HG02885 (cell line): ENCODE results near the gene ZNF316.
A peak's percentile ranks its signal among the peaks of the same experiment; 100 is the strongest.
"Not testable (repeated sequence)": the region's sequence is repeated elsewhere in the genome, so short reads cannot be mapped to it uniquely, and the experiment has no call there.

Experiments used
- ATAC-seq: cut with Tn5 transposase; IDR thresholded peaks from one replicate; pipeline ENCODE4 v1.9.1; 2021; ENCODE audit warnings: mild to moderate bottlenecking; ENCODE audit not compliant: unreplicated experiment, poor library complexity

Gene ZNF316

DNA sequence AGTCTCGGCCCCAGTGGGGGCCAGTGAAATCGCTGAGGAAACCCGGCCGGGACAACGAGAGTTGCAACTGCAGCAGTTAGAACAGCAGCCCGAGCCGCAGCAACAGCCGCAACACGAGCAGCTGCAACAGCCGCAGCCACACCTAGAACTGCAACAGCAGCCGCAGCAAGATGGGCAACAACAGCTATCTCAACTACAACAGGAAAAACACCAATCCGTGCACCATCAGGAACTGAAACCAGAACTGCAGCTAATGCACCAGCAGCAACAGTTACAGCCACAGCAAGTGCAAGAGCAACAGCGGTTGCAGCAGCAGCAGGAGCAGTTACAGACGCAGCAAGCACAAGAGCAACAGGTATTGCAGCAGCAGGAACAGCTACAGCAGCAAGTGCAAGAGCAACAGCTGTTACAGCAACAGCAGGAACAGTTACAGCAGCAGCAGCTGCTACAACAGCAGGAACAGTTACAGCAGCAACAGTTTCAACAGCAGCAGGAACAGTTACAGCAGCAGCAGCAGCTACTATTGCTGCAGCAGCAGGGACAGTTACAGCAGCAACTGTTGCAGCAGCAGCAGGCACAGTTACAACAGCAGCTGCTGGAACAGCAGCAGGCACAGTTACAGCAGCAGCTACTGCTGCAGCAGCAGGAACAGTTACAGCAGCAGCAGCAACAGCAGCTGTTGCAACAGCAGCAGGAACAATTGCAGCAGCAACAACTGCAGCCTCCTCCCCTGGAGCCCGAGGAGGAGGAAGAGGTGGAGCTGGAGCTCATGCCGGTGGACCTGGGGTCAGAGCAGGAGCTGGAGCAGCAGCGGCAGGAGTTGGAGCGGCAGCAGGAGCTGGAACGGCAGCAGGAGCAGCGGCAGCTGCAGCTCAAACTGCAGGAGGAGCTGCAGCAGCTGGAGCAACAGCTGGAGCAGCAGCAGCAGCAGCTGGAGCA lies 15.7 kb upstream of the ZNF316 start:
- ATAC-seq: no peak

DNA sequence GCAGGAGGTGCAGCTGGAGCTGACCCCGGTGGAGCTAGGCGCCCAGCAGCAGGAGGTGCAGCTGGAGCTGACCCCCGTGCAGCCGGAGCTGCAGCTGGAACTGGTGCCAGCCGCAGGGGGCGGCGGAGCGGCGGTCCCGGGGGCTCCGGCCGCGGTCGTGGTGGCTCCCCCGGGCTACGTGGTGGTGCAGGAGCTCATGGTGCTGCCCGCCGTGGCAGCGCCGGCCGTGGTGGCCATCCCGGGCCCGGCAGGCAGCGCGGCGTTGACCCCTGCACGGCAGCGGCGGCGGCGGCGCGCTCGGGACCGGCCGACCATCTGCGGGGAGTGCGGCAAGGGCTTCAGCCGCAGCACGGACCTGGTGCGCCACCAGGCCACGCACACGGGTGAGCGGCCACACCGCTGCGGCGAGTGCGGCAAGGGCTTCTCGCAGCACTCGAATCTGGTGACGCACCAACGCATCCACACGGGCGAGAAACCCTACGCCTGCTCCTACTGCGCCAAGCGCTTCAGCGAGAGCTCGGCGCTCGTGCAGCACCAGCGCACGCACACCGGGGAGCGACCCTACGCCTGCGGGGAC lies 14.9 kb upstream of the ZNF316 start:
- ATAC-seq: no peak

DNA sequence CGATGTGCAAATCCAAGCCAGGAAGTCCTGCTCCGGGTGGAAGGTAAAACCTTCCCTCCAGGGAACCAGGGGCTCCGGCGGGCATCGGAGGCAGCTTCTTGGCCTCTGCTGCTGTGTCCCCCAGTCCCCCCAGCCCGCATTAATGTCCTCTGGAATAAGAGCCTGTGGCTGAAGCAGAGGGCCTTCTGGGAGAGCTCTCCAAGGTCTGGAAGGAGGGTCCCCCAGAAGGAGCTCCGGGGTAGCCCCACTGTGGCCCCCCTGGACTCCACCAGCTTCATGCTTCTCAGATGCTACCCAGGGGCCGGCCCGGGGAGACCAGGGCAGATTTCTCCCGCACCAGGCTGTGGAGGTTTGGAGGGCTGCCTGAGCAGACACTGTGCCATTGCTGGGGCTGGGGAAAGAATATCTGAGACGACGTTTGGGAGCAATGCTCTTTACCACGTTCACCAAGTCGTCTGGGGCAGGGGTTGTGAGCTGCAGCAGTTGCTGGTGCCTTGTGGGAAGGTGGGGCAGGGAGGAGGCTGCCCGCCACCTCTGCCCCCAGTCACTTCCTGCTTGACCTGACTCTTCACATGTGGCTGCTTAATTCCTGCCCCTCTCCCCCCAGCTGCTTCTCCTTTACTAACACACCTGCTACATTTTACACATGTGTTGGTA lies 13.4 kb upstream of the ZNF316 start:
- no peak for ATAC-seq

- ATAC-seq: no peak
Observed at GRCh38 chr7:6624246-6624611, 12.9 kb upstream of the ZNF316 start.

- ATAC-seq: no peak
Observed at GRCh38 chr7:6628045-6628444, 9.1 kb upstream of the ZNF316 start.

GRCh38 chr7:6630007-6630849 lies 6.9 kb upstream of the ZNF316 start:
- ATAC-seq: no peak

- ATAC-seq: no peak
Observed at GRCh38 chr7:6631605-6632004, 5.5 kb upstream of the ZNF316 start.

GRCh38 chr7:6634021-6634420 lies 3.1 kb upstream of the ZNF316 start:
- ATAC-seq: no peak

DNA sequence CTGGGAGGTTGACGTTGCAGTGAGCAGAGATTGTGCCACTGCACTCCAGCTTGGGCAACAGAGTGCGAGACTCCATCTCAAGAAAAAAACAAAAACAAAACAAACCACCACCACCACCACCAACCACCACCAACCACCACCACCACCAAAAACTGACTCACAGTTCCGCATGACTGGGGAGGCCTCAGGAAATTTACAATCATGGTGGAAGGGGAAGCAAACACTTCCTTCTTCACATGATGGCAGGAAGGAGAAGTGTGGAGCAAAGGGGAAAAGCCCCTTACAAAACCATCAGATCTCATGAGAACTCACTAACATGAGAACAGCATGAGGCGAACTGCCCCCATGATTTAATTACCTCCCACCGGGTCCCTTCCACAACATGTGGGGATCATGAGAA lies 2.1 kb upstream of the ZNF316 start:
- ATAC-seq: not testable (repeated sequence)

GRCh38 chr7:6637544-6638229 lies 569 bp downstream of the ZNF316 start:
- peak; percentile 84 for ATAC-seq

DNA sequence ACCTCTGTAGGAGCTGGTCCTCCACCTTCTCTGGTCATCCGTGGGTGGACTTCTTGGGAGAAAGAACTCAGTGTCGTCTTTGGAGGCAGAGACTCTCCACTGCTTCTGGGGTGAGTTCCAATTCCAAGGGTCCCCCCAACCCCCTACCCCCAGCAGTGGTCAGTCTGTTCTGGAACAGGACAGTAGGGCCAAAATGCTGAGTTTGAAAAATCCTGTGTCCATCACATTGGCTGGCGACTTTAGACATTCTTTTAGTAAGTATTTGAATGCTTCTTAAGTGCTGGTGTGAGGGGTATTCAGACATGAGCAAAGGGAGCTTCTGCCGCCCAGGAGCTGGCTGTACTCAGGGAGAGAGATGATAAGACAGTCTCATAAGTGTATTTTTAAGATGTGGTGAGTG lies 1.9 kb downstream of the ZNF316 start:
- no peak for ATAC-seq

DNA sequence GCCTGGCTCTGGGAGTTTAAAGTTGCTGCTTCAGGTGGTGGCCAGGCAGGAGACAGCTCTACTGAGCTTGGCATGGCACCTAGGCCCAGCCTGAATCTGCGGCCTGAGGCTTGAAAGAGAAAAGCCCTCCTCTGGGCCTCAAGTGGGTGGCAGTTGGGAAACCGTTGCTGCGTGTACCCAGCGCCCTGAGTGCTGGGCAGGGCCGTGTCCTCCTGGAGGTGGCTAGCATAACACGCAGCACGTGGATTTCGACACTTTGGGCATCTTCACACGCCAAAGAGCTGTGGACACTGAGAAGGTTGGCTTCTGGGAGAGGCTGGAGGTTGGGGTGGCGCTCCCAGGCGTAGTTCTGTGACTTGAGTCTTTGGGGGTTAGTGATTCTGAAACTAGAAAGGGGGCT lies 2.5 kb downstream of the ZNF316 start:
- ATAC-seq: no peak

DNA sequence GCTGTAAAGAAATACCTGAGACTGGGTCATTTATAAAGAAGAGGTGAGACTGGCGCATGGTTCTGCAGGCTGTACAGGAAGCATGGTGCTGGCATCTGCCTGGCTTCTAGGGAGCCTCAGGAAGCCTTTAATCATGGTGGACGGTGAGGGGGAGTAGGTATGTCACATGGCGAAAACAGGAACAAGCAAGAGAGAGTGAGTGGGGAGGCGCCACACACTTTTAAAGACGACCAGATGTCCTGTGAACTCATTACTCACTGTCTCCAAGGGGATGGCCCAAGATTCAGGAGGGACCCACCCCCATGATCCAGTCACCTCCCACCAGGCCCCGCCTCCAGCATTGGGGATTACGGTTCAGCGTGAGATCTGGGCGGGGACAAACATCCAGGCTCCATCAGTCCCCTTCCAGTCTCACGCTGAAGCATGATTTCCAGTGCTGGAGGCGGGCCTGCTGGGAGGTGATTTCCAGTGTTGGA lies 3.2 kb downstream of the ZNF316 start:
- ATAC-seq: no peak

DNA sequence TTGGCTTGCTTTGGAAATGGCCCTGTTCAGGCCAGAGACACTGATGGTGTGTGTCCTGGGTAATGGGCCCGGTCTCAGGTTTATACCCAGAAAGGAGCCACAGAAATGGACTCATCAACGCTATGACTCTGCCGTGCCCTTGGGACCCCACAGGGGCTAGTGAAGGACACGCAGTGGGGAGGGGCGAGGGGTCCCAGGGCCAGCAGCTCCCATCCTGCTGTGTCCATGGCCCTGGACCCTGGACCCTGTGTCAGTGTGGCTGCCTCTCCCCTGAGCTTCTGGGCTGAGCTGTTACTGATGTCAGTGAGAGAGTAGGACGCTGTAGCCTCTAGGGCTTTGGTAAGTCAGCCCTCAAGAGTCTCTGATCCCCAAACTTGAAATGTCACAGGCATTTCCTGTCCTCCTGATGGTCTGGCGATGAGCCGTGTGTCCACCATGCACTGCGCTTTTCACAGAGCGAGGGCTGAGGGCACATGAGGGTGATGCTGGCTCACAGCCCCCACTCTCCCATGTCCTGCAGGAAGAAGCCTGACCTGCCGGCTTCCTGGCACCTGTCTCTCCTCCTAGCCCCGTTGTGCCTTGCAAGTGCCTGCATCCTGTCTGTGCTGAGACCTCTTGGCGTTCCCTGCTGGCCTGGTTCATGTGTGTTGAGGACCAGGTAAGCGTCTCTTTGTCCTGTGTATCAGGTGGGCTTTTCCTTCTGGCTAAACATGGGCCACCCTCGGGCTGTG lies 4.4 kb downstream of the ZNF316 start:
- ATAC-seq: no peak

GRCh38 chr7:6642239-6642839 lies 5.2 kb downstream of the ZNF316 start:
- ATAC-seq: no peak

GRCh38 chr7:6642861-6643640 lies 5.9 kb downstream of the ZNF316 start:
- no peak for ATAC-seq

- no peak for ATAC-seq
Observed at GRCh38 chr7:6643915-6644625, 7.0 kb downstream of the ZNF316 start.
